Colonic mucosa (tissue), 4 donors: ENCODE data around the gene ENOX2. TPM values are rescaled to one million over a fixed set of nuclear protein-coding genes. Genes with fewer than 3 reads are reported as not detected.

ENCODE experiments used
- DNase-seq: peaks from one replicate; pipeline ENCODE4 v3.0.0-alpha.2; 2020
- H3K27ac ChIP-seq: fragments of 200-600 bp; one replicate; pipeline ENCODE4 v1.8.0; 2021
- H3K27me3 ChIP-seq: fragments of 200-600 bp; one replicate; pipeline ENCODE4 v1.8.0; 2021
- H3K36me3 ChIP-seq: fragments of 200-600 bp; one replicate; pipeline ENCODE4 v1.8.0; 2021
- H3K4me1 ChIP-seq: fragments of 200-600 bp; one replicate; pipeline ENCODE4 v1.8.0; 2021; ENCODE audit warnings: mild to moderate bottlenecking
- H3K4me3 ChIP-seq: fragments of 200-600 bp; one replicate; pipeline ENCODE4 v1.8.0; 2021
- H3K9ac ChIP-seq, 2 donors: one replicate each; pipeline ENCODE4 v1.7.0; 2013; ENCODE audit warnings: control low read depth in 2 of 2, low read depth in 2 of 2, low read length in 2 of 2
- H3K9me3 ChIP-seq: fragments of 200-600 bp; one replicate; pipeline ENCODE4 v1.8.0; 2021
- CTCF ChIP-seq: fragments of 200-600 bp; IDR thresholded peaks from one replicate; pipeline ENCODE4 v1.8.0; 2022; ENCODE audit warnings: antibody characterized with exemption, mild to moderate bottlenecking
- intact Hi-C: fragments of 100-400 bp; cut with DNase I; formaldehyde crosslinking; loops from one replicate; pipeline ENCODE4 v1.14.1; 2022
- total RNA-seq, 2 donors: library from RNA; stranded (reverse); fragmentation: NEBNext Ultra II Directional in 1 of 2; extraction: Animal tissue kit (Norgen Biotek cat#: 25700) in 1 of 2; gene quantifications; one replicate each; pipeline ENCODE4 v1.2.1, GENCODE V29; 2021
- donor health status: healthy.
- donor health status: DM: no; HTN: no; CAD: no.
- donor health status: DM: no; HTN: no; CAD: no.

The ENOX2 gene
- total RNA-seq, 2 donors from 2014 or later: 8.0 to 13.7 TPM

DNA sequence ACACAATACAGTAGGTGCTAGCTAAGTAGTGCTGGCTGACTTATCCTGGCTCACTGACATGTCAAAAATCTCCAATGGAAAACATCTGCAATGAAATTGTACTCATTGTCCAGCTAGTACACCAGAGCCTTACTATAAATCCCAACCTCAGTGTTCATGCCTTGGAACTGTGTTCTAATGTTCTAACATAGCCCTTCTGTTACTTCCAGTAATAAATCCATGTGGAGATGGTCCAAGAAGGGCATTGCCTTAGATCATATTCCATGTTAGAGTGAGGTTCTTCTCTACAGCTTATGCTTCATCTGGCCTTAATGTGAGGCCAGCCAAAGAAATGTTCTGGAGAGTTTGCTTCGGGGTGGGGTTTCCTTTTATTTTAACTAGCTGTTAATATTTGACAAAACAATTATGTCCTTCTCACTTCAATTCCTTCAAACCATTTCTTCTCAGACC lies 25.1 kb downstream of the ENOX2 start:
- no peak for TF ChIP-seq CTCF
- H3K36me3 ChIP-seq: no peaks in the 10 kb centered on the region
- H3K27me3 ChIP-seq: no peaks in the 10 kb centered on the region
- H3K4me3 ChIP-seq: no peak overlapping the region
- no peak for DNase-seq
- intact Hi-C loops: no loop called here
- no peaks in the 10 kb centered on the region for H3K4me1 ChIP-seq
- H3K27ac ChIP-seq: no peak overlapping the region
- no peak overlapping the region for H3K9ac ChIP-seq
- H3K9me3 ChIP-seq: no peaks in the 10 kb centered on the region

DNA sequence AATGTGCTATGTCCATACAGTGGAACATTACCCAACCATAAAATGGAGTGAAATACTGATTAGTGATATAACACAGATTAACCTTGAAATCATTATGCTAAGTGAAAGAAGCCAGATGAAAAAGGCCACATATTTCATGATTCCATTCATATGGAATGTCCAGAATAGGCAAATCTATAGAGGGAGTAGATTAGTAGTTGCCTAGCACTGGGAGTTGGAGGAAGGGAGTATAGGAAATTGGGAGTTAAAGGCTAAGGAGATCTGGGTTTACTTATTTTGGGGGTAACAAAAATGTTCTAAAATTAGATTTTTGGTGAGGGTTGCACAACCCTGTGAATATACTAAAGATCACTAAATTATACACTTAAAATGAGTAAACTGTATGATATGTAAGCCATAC lies 26.8 kb downstream of the ENOX2 start:
- Histone ChIP-seq H3K9ac (no peak overlapping the region), H3K4me3 (no peak overlapping the region), H3K4me1 (no peaks in the 10 kb centered on the region), H3K27ac (no peak overlapping the region), H3K36me3 (no peaks in the 10 kb centered on the region), H3K27me3 (no peaks in the 10 kb centered on the region), H3K9me3 (no peaks in the 10 kb centered on the region)
- no peak for DNase-seq
- no peak for TF ChIP-seq CTCF
- intact Hi-C loops: no loop called here

- H3K36me3 ChIP-seq: no peaks in the 10 kb centered on the region
- no peak overlapping the region for H3K4me3 ChIP-seq
- H3K27me3 ChIP-seq: no peaks in the 10 kb centered on the region
- H3K9me3 ChIP-seq: no peaks in the 10 kb centered on the region
- H3K27ac ChIP-seq: no peak overlapping the region
- H3K9ac ChIP-seq: no peak overlapping the region
- DNase-seq: no peak
- TF ChIP-seq CTCF: no peak
- no peaks in the 10 kb centered on the region for H3K4me1 ChIP-seq
- intact Hi-C loops: no loop called here
These were observed 28.3 kb downstream of the ENOX2 start for GRCh38 chrX:130874751-130875150.

GRCh38 chrX:130869239-130869638 lies 33.8 kb downstream of the ENOX2 start:
- no peaks in the 10 kb centered on the region for H3K27me3 ChIP-seq
- intact Hi-C loops: no loop called here
- no peak overlapping the region for H3K4me3 ChIP-seq
- TF ChIP-seq CTCF: no peak
- H3K4me1 ChIP-seq: no peaks in the 10 kb centered on the region
- H3K27ac ChIP-seq: no peak overlapping the region
- no peak for DNase-seq
- no peaks in the 10 kb centered on the region for H3K36me3 ChIP-seq
- H3K9ac ChIP-seq: no peak overlapping the region
- no peaks in the 10 kb centered on the region for H3K9me3 ChIP-seq

DNA sequence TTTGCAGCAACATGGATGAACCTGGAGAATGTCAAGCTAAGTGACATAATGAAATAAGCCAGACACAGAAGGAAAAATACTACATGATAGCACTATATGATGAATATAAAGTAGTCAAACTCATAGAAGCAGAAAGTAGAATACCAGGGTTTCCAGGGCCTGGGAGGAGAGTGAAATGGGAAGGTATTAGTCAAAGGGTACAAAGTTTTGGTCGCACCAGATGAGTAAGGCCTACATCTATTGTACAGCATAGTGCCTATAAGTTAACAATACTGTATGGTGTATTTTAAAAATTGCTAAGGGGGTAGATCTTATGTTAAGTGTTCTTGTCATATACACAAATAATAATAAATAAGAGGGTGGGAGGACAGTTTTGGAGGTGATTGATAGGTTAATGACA lies 41.5 kb downstream of the ENOX2 start:
- no peaks in the 10 kb centered on the region for H3K9me3 ChIP-seq
- TF ChIP-seq CTCF: no peak
- H3K4me3 ChIP-seq: no peak overlapping the region
- no peak overlapping the region for H3K27ac ChIP-seq
- H3K9ac ChIP-seq: no peak overlapping the region
- H3K4me1 ChIP-seq: no peaks in the 10 kb centered on the region
- DNase-seq: no peak
- no peaks in the 10 kb centered on the region for H3K36me3 ChIP-seq
- H3K27me3 ChIP-seq: no peaks in the 10 kb centered on the region
- intact Hi-C loops: no loop called here

DNA sequence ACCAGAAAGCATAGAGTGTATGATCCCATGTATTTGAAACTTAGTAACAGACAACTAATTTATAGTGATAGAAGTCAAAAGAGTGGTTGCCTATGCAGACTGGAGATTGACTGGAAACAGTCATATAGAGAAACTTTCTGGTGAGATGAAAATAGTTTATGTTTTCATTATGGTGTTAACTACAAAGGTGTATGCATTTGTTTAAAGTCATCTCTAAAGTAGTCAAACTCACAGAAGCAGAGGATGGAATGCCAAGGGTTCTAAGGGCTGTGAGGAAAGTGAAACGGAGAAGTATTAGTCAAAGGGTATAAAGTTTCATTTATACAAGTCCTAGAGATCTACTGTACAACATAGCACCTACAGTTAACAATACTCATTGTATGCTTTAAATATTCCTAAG lies 45.8 kb downstream of the ENOX2 start:
- Histone ChIP-seq H3K4me3 (no peak overlapping the region), H3K9ac (no peak overlapping the region), H3K9me3 (no peaks in the 10 kb centered on the region), H3K4me1 (no peaks in the 10 kb centered on the region), H3K27ac (no peak overlapping the region), H3K27me3 (no peaks in the 10 kb centered on the region), H3K36me3 (no peaks in the 10 kb centered on the region)
- no peak for TF ChIP-seq CTCF
- no peak for DNase-seq
- intact Hi-C loops: no loop called here
